ENCODE results near the gene CDC26.

Gene CDC26

GRCh38 chr9:113275157-113276131 lies at the start of gene CDC26, which contains the start of gene PRPF4:
CDC26 (minus strand) TSS chr9:113275572; CDS start chr9:113272507, 3,065 bp downstream.
PRPF4 (plus strand) TSS chr9:113275658; CDS start chr9:113275744, 86 bp downstream.
- DNase-seq (ENCODE audit: extremely low read depth, low read depth): peak; percentile 95
- peak within 1 kb of the TSS; percentile 63 for H3K4me3 ChIP-seq (replicated peaks; ENCODE audit: low read depth, low read length)
- TF ChIP-seq CTCF (IDR thresholded peaks at IDR 0.05; ENCODE audit: low read depth, low read length, missing control alignments): no peak

GRCh38 chr9:113322671-113323070 lies 47.3 kb upstream of the CDC26 start:
- no peak overlapping the region for H3K4me3 ChIP-seq (replicated peaks; ENCODE audit: low read depth, low read length)
- TF ChIP-seq CTCF (IDR thresholded peaks at IDR 0.05; ENCODE audit: low read depth, low read length, missing control alignments): no peak
- DNase-seq (ENCODE audit: extremely low read depth, low read depth): no peak

- TF ChIP-seq CTCF (IDR thresholded peaks at IDR 0.05; ENCODE audit: low read depth, low read length, missing control alignments): no peak
- no peak for DNase-seq (ENCODE audit: extremely low read depth, low read depth)
- no peak overlapping the region for H3K4me3 ChIP-seq (replicated peaks; ENCODE audit: low read depth, low read length)
These were observed 44.7 kb upstream of the CDC26 start for GRCh38 chr9:113320051-113320450.

- TF ChIP-seq CTCF (IDR thresholded peaks at IDR 0.05; ENCODE audit: low read depth, low read length, missing control alignments): no peak
- DNase-seq (ENCODE audit: extremely low read depth, low read depth): no peak
- no peak overlapping the region for H3K4me3 ChIP-seq (replicated peaks; ENCODE audit: low read depth, low read length)
These were observed 43.7 kb upstream of the CDC26 start for GRCh38 chr9:113319054-113319453.

- H3K4me3 ChIP-seq (replicated peaks; ENCODE audit: low read depth, low read length): no peak overlapping the region
- no peak for TF ChIP-seq CTCF (IDR thresholded peaks at IDR 0.05; ENCODE audit: low read depth, low read length, missing control alignments)
- DNase-seq (ENCODE audit: extremely low read depth, low read depth): no peak
These were observed 42.4 kb upstream of the CDC26 start for GRCh38 chr9:113317777-113318176.

GRCh38 chr9:113316030-113316429 lies 40.7 kb upstream of the CDC26 start:
- H3K4me3 ChIP-seq (replicated peaks; ENCODE audit: low read depth, low read length): no peak overlapping the region
- no peak for DNase-seq (ENCODE audit: extremely low read depth, low read depth)
- TF ChIP-seq CTCF (IDR thresholded peaks at IDR 0.05; ENCODE audit: low read depth, low read length, missing control alignments): no peak

All from HFF-Myc (cell line).